GM21786 (cell line): ENCODE results near the gene RSPH10B2.
"Not testable (repeated sequence)": the region's sequence is repeated elsewhere in the genome, so short reads cannot be mapped to it uniquely, and the experiment has no call there.

Experiments
- ATAC-seq: cut with Tn5 transposase; IDR thresholded peaks from one replicate; pipeline ENCODE4 v1.9.1; 2021; ENCODE audit not compliant: unreplicated experiment

The RSPH10B2 gene

GRCh38 chr7:6837081-6837480 is 83.2 kb downstream of the RSPH10B2 start:
- ATAC-seq: not testable (repeated sequence)

GRCh38 chr7:6842278-6842921 is 88.5 kb downstream of the RSPH10B2 start:
- not testable (repeated sequence) for ATAC-seq

- not testable (repeated sequence) for ATAC-seq
These were observed 89.2 kb downstream of the RSPH10B2 start for GRCh38 chr7:6843092-6843491.

- ATAC-seq: not testable (repeated sequence)
These were observed 89.8 kb downstream of the RSPH10B2 start for GRCh38 chr7:6843654-6844053.

- ATAC-seq: not testable (repeated sequence)
These were observed 92.1 kb downstream of the RSPH10B2 start for GRCh38 chr7:6845971-6846449.

GRCh38 chr7:6847751-6848150 is 93.8 kb downstream of the RSPH10B2 start:
- not testable (repeated sequence) for ATAC-seq
